ENCODE results near the gene IL9.

DNA sequence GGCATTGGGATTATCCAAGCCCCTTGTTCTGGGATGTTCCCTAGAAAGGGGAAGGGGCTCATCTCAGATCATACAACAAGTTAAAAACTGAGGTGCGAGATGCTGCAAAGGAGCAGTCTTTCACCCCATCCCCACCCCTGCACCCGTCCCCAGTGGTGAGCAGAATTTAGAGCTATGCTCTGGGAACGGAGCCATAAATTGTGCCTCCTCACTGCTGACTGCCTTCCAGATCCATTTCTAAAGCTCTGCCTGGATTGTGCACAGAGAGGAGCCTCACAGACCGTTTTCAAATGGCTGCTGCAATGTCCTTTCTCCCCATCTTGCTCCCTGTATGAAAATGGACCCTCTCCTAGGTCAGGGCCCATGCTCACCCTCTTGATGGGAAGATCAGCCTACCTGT is 52.9 kb downstream of the IL9 start:
- TF ChIP-seq, protein P1, sequence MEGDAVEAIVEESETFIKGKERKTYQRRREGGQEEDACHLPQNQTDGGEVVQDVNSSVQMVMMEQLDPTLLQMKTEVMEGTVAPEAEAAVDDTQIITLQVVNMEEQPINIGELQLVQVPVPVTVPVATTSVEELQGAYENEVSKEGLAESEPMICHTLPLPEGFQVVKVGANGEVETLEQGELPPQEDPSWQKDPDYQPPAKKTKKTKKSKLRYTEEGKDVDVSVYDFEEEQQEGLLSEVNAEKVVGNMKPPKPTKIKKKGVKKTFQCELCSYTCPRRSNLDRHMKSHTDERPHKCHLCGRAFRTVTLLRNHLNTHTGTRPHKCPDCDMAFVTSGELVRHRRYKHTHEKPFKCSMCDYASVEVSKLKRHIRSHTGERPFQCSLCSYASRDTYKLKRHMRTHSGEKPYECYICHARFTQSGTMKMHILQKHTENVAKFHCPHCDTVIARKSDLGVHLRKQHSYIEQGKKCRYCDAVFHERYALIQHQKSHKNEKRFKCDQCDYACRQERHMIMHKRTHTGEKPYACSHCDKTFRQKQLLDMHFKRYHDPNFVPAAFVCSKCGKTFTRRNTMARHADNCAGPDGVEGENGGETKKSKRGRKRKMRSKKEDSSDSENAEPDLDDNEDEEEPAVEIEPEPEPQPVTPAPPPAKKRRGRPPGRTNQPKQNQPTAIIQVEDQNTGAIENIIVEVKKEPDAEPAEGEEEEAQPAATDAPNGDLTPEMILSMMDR (IDR thresholded peaks at IDR 0.05): no peak
- no peak for TF ChIP-seq POLR2A (IDR thresholded peaks at IDR 0.05)
